ENCODE results near the gene TMEM158. TPM values are rescaled to one million over a fixed set of nuclear protein-coding genes. Genes with fewer than 3 reads are reported as not detected.

The TMEM158 gene
- total RNA-seq, 1 experiment from 2014 or later: not detected

- H3K9me2 ChIP-seq (replicated peaks; ENCODE audit: insufficient read depth, low read length): no peaks in the 10 kb centered on the region
- no peaks in the 10 kb centered on the region for H3K79me2 ChIP-seq (ENCODE audit: low read length)
- no peaks in the 10 kb centered on the region for H3K27me3 ChIP-seq (ENCODE audit: low read length)
- H3K4me3 ChIP-seq (ENCODE audit: low read length): no peak overlapping the region
- DNase-seq: no peak
- H3K9me3 ChIP-seq (ENCODE audit: low read length): no peaks in the 10 kb centered on the region
- no peak overlapping the region for H3K4me2 ChIP-seq (ENCODE audit: low read depth, low read length, poor library complexity, severe bottlenecking)
- H3K4me1 ChIP-seq (ENCODE audit: low read length): peaks cover 16% of the 10 kb centered on the region
- no peak overlapping the region for H3K9ac ChIP-seq (ENCODE audit: low read length)
- H3K36me3 ChIP-seq (ENCODE audit: insufficient read depth, low read length): no peaks in the 10 kb centered on the region
- no peak overlapping the region for H2AFZ ChIP-seq (ENCODE audit: low read length)
- no peaks in the 10 kb centered on the region for H4K20me1 ChIP-seq (ENCODE audit: insufficient read depth, low read depth, low read length)
- no peak overlapping the region for H3K27ac ChIP-seq (ENCODE audit: low read length)
These were observed 15.1 kb upstream of the TMEM158 start for GRCh38 chr3:45241206-45241605.

DNA sequence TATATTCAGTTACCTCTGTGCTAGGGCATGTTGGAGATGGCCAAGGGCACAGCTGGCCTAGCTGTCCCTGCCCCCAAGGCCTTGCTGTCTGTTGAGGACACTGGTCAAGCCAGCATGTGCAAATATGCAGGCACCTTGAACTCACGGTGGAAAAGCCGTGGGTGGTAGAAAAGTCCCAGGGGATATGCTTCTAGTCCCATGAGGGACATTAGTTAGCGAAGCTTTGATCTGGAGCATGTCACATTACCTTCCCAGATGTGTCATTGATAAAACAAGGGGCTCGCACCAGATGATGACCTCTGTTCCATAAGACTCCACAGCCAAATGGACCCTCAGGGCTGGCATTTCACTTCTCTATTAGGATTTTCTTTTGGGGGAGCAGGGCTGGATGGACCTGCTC lies 14.2 kb upstream of the TMEM158 start:
- Histone ChIP-seq H3K36me3 (ENCODE audit: insufficient read depth, low read length) (no peaks in the 10 kb centered on the region), H3K9me3 (ENCODE audit: low read length) (no peaks in the 10 kb centered on the region), H3K9ac (ENCODE audit: low read length) (no peak overlapping the region), H2AFZ (ENCODE audit: low read length) (no peak overlapping the region), H3K79me2 (ENCODE audit: low read length) (no peaks in the 10 kb centered on the region), H4K20me1 (ENCODE audit: insufficient read depth, low read depth, low read length) (no peaks in the 10 kb centered on the region), H3K4me1 (ENCODE audit: low read length) (peaks cover 16% of the 10 kb centered on the region), H3K4me2 (ENCODE audit: low read depth, low read length, poor library complexity, severe bottlenecking) (no peak overlapping the region), H3K27ac (ENCODE audit: low read length) (no peak overlapping the region), H3K27me3 (ENCODE audit: low read length) (no peaks in the 10 kb centered on the region), H3K4me3 (ENCODE audit: low read length) (no peak overlapping the region), H3K9me2 (replicated peaks; ENCODE audit: insufficient read depth, low read length) (no peaks in the 10 kb centered on the region)
- no peak for DNase-seq

- H3K9me2 ChIP-seq (replicated peaks; ENCODE audit: insufficient read depth, low read length): no peaks in the 10 kb centered on the region
- H3K27ac ChIP-seq (ENCODE audit: low read length): no peak overlapping the region
These were observed 13.2 kb upstream of the TMEM158 start for GRCh38 chr3:45239254-45239653.

DNA sequence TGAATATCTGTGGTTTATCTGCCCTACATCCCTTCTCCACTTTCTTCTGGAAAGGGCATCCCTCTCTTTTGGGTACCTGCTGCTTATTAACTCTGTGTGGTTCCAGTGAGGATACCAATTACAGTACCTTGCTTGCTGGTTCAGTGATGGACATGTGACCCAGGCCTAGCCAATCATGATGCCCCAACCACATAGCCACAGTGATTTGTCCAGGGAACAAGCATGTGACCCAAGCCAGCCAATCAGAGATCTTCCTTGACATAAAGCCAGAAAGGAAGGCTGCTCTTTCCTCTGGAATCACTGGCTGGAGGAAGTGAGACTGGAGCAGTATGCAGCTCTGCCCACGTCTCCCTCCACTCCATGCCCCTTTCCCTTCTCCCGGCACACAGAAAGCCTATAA lies 10.9 kb upstream of the TMEM158 start:
- peaks cover 16% of the 10 kb centered on the region for H3K4me1 ChIP-seq (ENCODE audit: low read length)
- no peak overlapping the region for H3K27ac ChIP-seq (ENCODE audit: low read length)
- H3K27me3 ChIP-seq (ENCODE audit: low read length): no peaks in the 10 kb centered on the region
- H3K9me2 ChIP-seq (replicated peaks; ENCODE audit: insufficient read depth, low read length): no peaks in the 10 kb centered on the region
- H3K4me2 ChIP-seq (ENCODE audit: low read depth, low read length, poor library complexity, severe bottlenecking): no peak overlapping the region
- no peaks in the 10 kb centered on the region for H3K79me2 ChIP-seq (ENCODE audit: low read length)
- H2AFZ ChIP-seq (ENCODE audit: low read length): no peak overlapping the region
- no peaks in the 10 kb centered on the region for H4K20me1 ChIP-seq (ENCODE audit: insufficient read depth, low read depth, low read length)
- peak; percentile 61 for DNase-seq
- H3K9me3 ChIP-seq (ENCODE audit: low read length): no peaks in the 10 kb centered on the region
- no peak overlapping the region for H3K4me3 ChIP-seq (ENCODE audit: low read length)
- no peak overlapping the region for H3K9ac ChIP-seq (ENCODE audit: low read length)
- H3K36me3 ChIP-seq (ENCODE audit: insufficient read depth, low read length): no peaks in the 10 kb centered on the region

More at GRCh38 chr3:45239254-45239653, 13.2 kb upstream of the TMEM158 start:
- Histone ChIP-seq H3K9me3 (ENCODE audit: low read length) (no peaks in the 10 kb centered on the region), H3K4me1 (ENCODE audit: low read length) (peaks cover 16% of the 10 kb centered on the region), H3K36me3 (ENCODE audit: insufficient read depth, low read length) (no peaks in the 10 kb centered on the region), H4K20me1 (ENCODE audit: insufficient read depth, low read depth, low read length) (no peaks in the 10 kb centered on the region), H3K79me2 (ENCODE audit: low read length) (no peaks in the 10 kb centered on the region), H3K4me2 (ENCODE audit: low read depth, low read length, poor library complexity, severe bottlenecking) (no peak overlapping the region), H3K27me3 (ENCODE audit: low read length) (no peaks in the 10 kb centered on the region), H2AFZ (ENCODE audit: low read length) (no peak overlapping the region), H3K9ac (ENCODE audit: low read length) (no peak overlapping the region), H3K4me3 (ENCODE audit: low read length) (no peak overlapping the region)
- no peak for DNase-seq

- Histone ChIP-seq H4K20me1 (ENCODE audit: insufficient read depth, low read depth, low read length) (no peaks in the 10 kb centered on the region), H3K4me1 (ENCODE audit: low read length) (peaks cover 12% of the 10 kb centered on the region), H3K4me2 (ENCODE audit: low read depth, low read length, poor library complexity, severe bottlenecking) (no peak overlapping the region), H3K9me2 (replicated peaks; ENCODE audit: insufficient read depth, low read length) (no peaks in the 10 kb centered on the region), H3K27me3 (ENCODE audit: low read length) (no peaks in the 10 kb centered on the region), H3K27ac (ENCODE audit: low read length) (no peak overlapping the region), H3K9ac (ENCODE audit: low read length) (no peak overlapping the region), H3K79me2 (ENCODE audit: low read length) (no peaks in the 10 kb centered on the region), H3K36me3 (ENCODE audit: insufficient read depth, low read length) (no peaks in the 10 kb centered on the region), H3K9me3 (ENCODE audit: low read length) (no peaks in the 10 kb centered on the region), H2AFZ (ENCODE audit: low read length) (no peak overlapping the region), H3K4me3 (ENCODE audit: low read length) (no peak overlapping the region)
- DNase-seq: no peak
These were observed 9.3 kb upstream of the TMEM158 start for GRCh38 chr3:45235409-45235808.

DNA sequence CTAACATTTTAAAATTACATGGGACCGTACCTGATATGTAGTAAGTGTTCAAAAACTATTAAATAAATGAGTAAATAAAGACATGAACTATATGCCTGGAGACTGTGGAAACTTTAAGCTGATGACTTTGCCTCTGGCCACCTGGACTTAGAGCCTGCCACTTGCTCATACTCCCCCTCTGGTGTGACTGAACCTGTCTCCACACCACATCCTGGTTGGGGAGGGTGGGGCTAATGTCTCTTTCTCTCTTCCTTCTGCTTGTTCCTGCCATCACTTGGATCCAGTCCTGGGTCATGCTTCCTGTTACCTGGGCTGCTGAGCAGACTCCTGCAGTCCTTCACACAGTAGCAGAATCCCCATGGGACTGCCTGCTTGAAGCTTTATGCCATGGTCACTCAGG lies 8.2 kb upstream of the TMEM158 start:
- H3K9ac ChIP-seq (ENCODE audit: low read length): no peak overlapping the region
- no peaks in the 10 kb centered on the region for H3K36me3 ChIP-seq (ENCODE audit: insufficient read depth, low read length)
- no peak overlapping the region for H3K27ac ChIP-seq (ENCODE audit: low read length)
- H3K4me3 ChIP-seq (ENCODE audit: low read length): no peak overlapping the region
- peaks cover under 1% of the 10 kb centered on the region; the same call in 1 of the 2 replicates for H3K4me1 ChIP-seq (ENCODE audit: low read length)
- no peaks in the 10 kb centered on the region for H3K9me3 ChIP-seq (ENCODE audit: low read length)
- H3K27me3 ChIP-seq (ENCODE audit: low read length): no peaks in the 10 kb centered on the region
- no peak overlapping the region for H3K4me2 ChIP-seq (ENCODE audit: low read depth, low read length, poor library complexity, severe bottlenecking)
- H3K79me2 ChIP-seq (ENCODE audit: low read length): no peaks in the 10 kb centered on the region
- no peak for DNase-seq
- no peak overlapping the region for H2AFZ ChIP-seq (ENCODE audit: low read length)
- no peaks in the 10 kb centered on the region for H3K9me2 ChIP-seq (replicated peaks; ENCODE audit: insufficient read depth, low read length)
- no peaks in the 10 kb centered on the region for H4K20me1 ChIP-seq (ENCODE audit: insufficient read depth, low read depth, low read length)

DNA sequence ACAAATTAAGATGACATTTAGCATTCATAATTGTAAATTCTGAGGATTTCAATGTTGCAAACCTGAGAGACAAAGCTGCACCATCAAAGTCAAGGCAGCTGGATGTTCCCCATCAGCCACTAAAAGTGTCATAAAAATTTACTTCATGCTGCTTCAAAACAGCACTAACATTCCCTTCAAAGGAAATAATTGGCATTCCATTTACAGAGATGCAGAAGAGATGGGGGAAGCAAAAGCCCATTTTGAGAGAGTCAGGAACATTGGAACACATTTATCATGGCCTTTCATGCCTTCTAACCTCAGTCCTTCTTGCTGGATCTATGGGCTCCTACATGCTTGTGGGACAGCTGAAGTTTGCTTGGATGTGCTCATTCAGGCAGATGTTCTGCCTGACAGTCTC lies 6.4 kb upstream of the TMEM158 start:
- H3K27me3 ChIP-seq (ENCODE audit: low read length): no peaks in the 10 kb centered on the region
- no peaks in the 10 kb centered on the region for H3K36me3 ChIP-seq (ENCODE audit: insufficient read depth, low read length)
- no peak overlapping the region for H3K9ac ChIP-seq (ENCODE audit: low read length)
- no peaks in the 10 kb centered on the region for H3K79me2 ChIP-seq (ENCODE audit: low read length)
- no peak overlapping the region for H3K27ac ChIP-seq (ENCODE audit: low read length)
- H3K9me2 ChIP-seq (replicated peaks; ENCODE audit: insufficient read depth, low read length): no peaks in the 10 kb centered on the region
- no peak overlapping the region for H2AFZ ChIP-seq (ENCODE audit: low read length)
- H3K4me1 ChIP-seq (ENCODE audit: low read length): no peaks in the 10 kb centered on the region
- H3K9me3 ChIP-seq (ENCODE audit: low read length): no peaks in the 10 kb centered on the region
- no peak overlapping the region for H3K4me3 ChIP-seq (ENCODE audit: low read length)
- no peak for DNase-seq
- H4K20me1 ChIP-seq (ENCODE audit: insufficient read depth, low read depth, low read length): no peaks in the 10 kb centered on the region
- H3K4me2 ChIP-seq (ENCODE audit: low read depth, low read length, poor library complexity, severe bottlenecking): no peak overlapping the region

- H2AFZ ChIP-seq (ENCODE audit: low read length): no peak overlapping the region
- no peaks in the 10 kb centered on the region for H4K20me1 ChIP-seq (ENCODE audit: insufficient read depth, low read depth, low read length)
- H3K9me3 ChIP-seq (ENCODE audit: low read length): no peaks in the 10 kb centered on the region
- H3K4me3 ChIP-seq (ENCODE audit: low read length): no peak overlapping the region
- no peak overlapping the region for H3K9ac ChIP-seq (ENCODE audit: low read length)
- no peak for DNase-seq
- H3K36me3 ChIP-seq (ENCODE audit: insufficient read depth, low read length): no peaks in the 10 kb centered on the region
- H3K4me1 ChIP-seq (ENCODE audit: low read length): peaks cover 3% of the 10 kb centered on the region; the same call in 1 of the 2 replicates
- no peak overlapping the region for H3K27ac ChIP-seq (ENCODE audit: low read length)
- no peaks in the 10 kb centered on the region for H3K27me3 ChIP-seq (ENCODE audit: low read length)
- H3K9me2 ChIP-seq (replicated peaks; ENCODE audit: insufficient read depth, low read length): no peaks in the 10 kb centered on the region
- H3K4me2 ChIP-seq (ENCODE audit: low read depth, low read length, poor library complexity, severe bottlenecking): no peak overlapping the region
- H3K79me2 ChIP-seq (ENCODE audit: low read length): no peaks in the 10 kb centered on the region
These were observed 1.9 kb upstream of the TMEM158 start for GRCh38 chr3:45227946-45228345.

All from Karpas-422 (cell line).